ENCODE results near the gene TFG. TPM values are rescaled to one million over a fixed set of nuclear protein-coding genes. Genes with fewer than 3 reads are reported as not detected.

Gene TFG
- total RNA-seq, 3 donors from 2014 or later (not counting 1 experiment from before 2014, with no cell fraction given), result 47.6 to 52.8 (median 50.0) TPM

DNA sequence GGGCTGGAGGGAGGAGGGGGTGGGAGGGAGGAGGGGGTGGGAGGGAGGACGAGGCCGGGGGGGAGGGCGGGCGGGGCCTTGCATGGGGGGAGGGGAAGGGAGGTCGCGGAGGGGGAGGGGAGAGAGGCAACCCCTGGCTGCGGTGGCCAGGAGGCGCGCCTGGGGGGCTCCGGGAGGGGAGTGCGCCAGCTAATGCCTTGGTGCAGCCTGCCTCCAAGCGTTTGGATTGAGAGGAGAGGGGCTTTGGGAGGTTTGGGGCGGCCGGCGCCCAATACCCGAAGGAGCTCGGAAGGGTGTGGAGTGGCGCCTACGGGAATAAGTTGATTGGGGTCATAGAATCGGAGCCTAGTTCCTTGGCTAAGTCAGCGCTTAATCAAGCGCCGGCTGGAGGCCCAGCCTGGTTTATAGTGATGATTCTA lies 557 bp downstream of the TFG start:
- Histone ChIP-seq H3K27me3 (ENCODE audit: control insufficient read depth, insufficient read depth, low read length) (peaks cover 3% of the 10 kb centered on the region), H3K4me3 (ENCODE audit: low read length) (peak overlapping the region; percentile 44), H3K4me1 (ENCODE audit: control insufficient read depth, insufficient read depth, low read length) (peaks cover 19% of the 10 kb centered on the region), H3K9me3 (ENCODE audit: control insufficient read depth, insufficient read depth, low read length) (no peaks in the 10 kb centered on the region), H3K36me3 (ENCODE audit: control insufficient read depth, insufficient read depth, low read length) (peaks cover 5% of the 10 kb centered on the region), H3K27ac (ENCODE audit: low read length) (peak overlapping the region; percentile 84)
- Mint-ChIP-seq H3K4me3 (peak overlapping the region; percentile 92), H3K27ac (peak overlapping the region; percentile 97 to 98), H3K4me1 (peaks cover 40 to 49% of the 10 kb centered on the region in 2 donors), H3K9me3 (no peaks in the 10 kb centered on the region), H3K36me3 (peaks cover 8% of the 10 kb centered on the region), H3K27me3 (ENCODE audit: low read depth in 2 of 2) (peaks cover 17 to 22% of the 10 kb centered on the region in 2 donors)
- DNase-seq (peak; percentile 32 to 64), ATAC-seq (no peak)
- under 1% methylated on average over 19 of the region's 23 CpGs for WGBS (ENCODE audit: insufficient coverage)
- intact Hi-C loops (cut with micrococcal nuclease), result loop anchor here (1.0 to 10.0 kb wide), 3 partner anchors 309 to 865 kb away; partner anchors contain the start of genes LNP1, PCNP, TBC1D23 and TOMM70
- TF ChIP-seq, protein P1, sequence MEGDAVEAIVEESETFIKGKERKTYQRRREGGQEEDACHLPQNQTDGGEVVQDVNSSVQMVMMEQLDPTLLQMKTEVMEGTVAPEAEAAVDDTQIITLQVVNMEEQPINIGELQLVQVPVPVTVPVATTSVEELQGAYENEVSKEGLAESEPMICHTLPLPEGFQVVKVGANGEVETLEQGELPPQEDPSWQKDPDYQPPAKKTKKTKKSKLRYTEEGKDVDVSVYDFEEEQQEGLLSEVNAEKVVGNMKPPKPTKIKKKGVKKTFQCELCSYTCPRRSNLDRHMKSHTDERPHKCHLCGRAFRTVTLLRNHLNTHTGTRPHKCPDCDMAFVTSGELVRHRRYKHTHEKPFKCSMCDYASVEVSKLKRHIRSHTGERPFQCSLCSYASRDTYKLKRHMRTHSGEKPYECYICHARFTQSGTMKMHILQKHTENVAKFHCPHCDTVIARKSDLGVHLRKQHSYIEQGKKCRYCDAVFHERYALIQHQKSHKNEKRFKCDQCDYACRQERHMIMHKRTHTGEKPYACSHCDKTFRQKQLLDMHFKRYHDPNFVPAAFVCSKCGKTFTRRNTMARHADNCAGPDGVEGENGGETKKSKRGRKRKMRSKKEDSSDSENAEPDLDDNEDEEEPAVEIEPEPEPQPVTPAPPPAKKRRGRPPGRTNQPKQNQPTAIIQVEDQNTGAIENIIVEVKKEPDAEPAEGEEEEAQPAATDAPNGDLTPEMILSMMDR (IDR thresholded peaks at IDR 0.05), result no peak

GRCh38 chr3:100710261-100710968 lies 1.1 kb downstream of the TFG start:
- H3K4me3 Mint-ChIP-seq, result peak overlapping the region; percentile 92
- DNase-seq, result peak in 1 of 2 donors; percentile 74
- peaks cover 13 to 16% of the 10 kb centered on the region in 2 donors for H3K27me3 Mint-ChIP-seq (ENCODE audit: low read depth in 2 of 2)
- Histone ChIP-seq H3K36me3 (ENCODE audit: control insufficient read depth, insufficient read depth, low read length) (peaks cover 10% of the 10 kb centered on the region), H3K9me3 (ENCODE audit: control insufficient read depth, insufficient read depth, low read length) (no peaks in the 10 kb centered on the region), H3K27ac (ENCODE audit: low read length) (peak overlapping the region; percentile 84), H3K27me3 (ENCODE audit: control insufficient read depth, insufficient read depth, low read length) (peaks cover 3% of the 10 kb centered on the region), H3K4me1 (ENCODE audit: control insufficient read depth, insufficient read depth, low read length) (peaks cover 19% of the 10 kb centered on the region), H3K4me3 (ENCODE audit: low read length) (peak overlapping the region; percentile 44)
- peak overlapping the region; percentile 97 to 98 for H3K27ac Mint-ChIP-seq
- peaks cover 46 to 55% of the 10 kb centered on the region in 2 donors for H3K4me1 Mint-ChIP-seq
- TF ChIP-seq, protein P1 (IDR thresholded peaks at IDR 0.05), result no peak
- WGBS (ENCODE audit: insufficient coverage), result 34% methylated on average over 8 of the region's 8 CpGs
- ATAC-seq, result peak in 1 of 3 donors; percentile 20
- intact Hi-C loops (cut with micrococcal nuclease), result no loop called here
- no peaks in the 10 kb centered on the region for H3K9me3 Mint-ChIP-seq
- H3K36me3 Mint-ChIP-seq, result peaks cover 14% of the 10 kb centered on the region

GRCh38 chr3:100715176-100715575 lies 5.9 kb downstream of the TFG start:
- Mint-ChIP-seq H3K4me1 (peaks cover 59 to 60% of the 10 kb centered on the region in 2 donors), H3K9me3 (no peaks in the 10 kb centered on the region), H3K4me3 (no peak overlapping the region), H3K36me3 (peaks cover 19% of the 10 kb centered on the region), H3K27me3 (ENCODE audit: low read depth in 2 of 2) (no peaks in the 10 kb centered on the region), H3K27ac (peak overlapping the region; percentile 30 to 75)
- intact Hi-C loops (cut with micrococcal nuclease), result no loop called here
- TF ChIP-seq, protein P1 (IDR thresholded peaks at IDR 0.05), result no peak
- no peak for DNase-seq
- ATAC-seq, result no peak
- Histone ChIP-seq H3K4me1 (ENCODE audit: control insufficient read depth, insufficient read depth, low read length) (peaks cover 11% of the 10 kb centered on the region), H3K4me3 (ENCODE audit: low read length) (no peak overlapping the region), H3K36me3 (ENCODE audit: control insufficient read depth, insufficient read depth, low read length) (peaks cover 17% of the 10 kb centered on the region), H3K27ac (ENCODE audit: low read length) (no peak overlapping the region), H3K9me3 (ENCODE audit: control insufficient read depth, insufficient read depth, low read length) (no peaks in the 10 kb centered on the region), H3K27me3 (ENCODE audit: control insufficient read depth, insufficient read depth, low read length) (no peaks in the 10 kb centered on the region)
